BJ (cell line): Measurements from ENCODE around the gene SERPINA6. TPM values are rescaled to one million over a fixed set of nuclear protein-coding genes. Genes with fewer than 3 reads are reported as not detected.
"Not testable (repeated sequence)": the region's sequence is repeated elsewhere in the genome, so short reads cannot be mapped to it uniquely, and the experiment has no call there.

ENCODE experiments used
- CTCF ChIA-PET: fragments of 350-600 bp; formaldehyde crosslinking; extraction: SDS; loops from one replicate; lab custom pipeline; 2021; ENCODE audit warnings: antibody characterized with exemption, inconsistent platforms; lab: Yijun Ruan, JAX
- POLR2A ChIA-PET: fragments of 300-600 bp; sonication (Branson Sonifier 250); formaldehyde crosslinking; extraction: SDS; loops from one replicate; lab custom pipeline; 2021; ENCODE audit warnings: antibody characterized with exemption; lab: Charles Lee
- DNase-seq: peaks from one replicate; pipeline ENCODE4 v3.0.0-alpha.2; 2011; ENCODE audit warnings: low read depth
- H3K27me3 ChIP-seq: 2 replicates; pipeline ENCODE4 v1.6.0; 2011; ENCODE audit warnings: low read length; ENCODE audit not compliant: control insufficient read depth, insufficient read depth
- H3K36me3 ChIP-seq: 2 replicates; pipeline ENCODE4 v1.5.1; 2011; ENCODE audit warnings: low read length; ENCODE audit not compliant: control insufficient read depth, insufficient read depth
- H3K4me3 ChIP-seq: 2 replicates; pipeline ENCODE4 v1.5.1; 2011; ENCODE audit warnings: low read depth, mild to moderate bottlenecking, control low read depth, low read length
- CTCF ChIP-seq: IDR thresholded peaks from 2 replicates; pipeline ENCODE4 v1.5.1; 2011; ENCODE audit warnings: low read depth, mild to moderate bottlenecking, control low read depth, inconsistent platforms, low read length, moderate library complexity; ENCODE audit not compliant: insufficient read depth
- polyA plus RNA-seq: library from polyadenylated mRNA; depleted of rRNA; stranded (reverse); fragments of >200 nt; gene quantifications from 2 replicates; pipeline ENCODE4 v1.2.3, GENCODE V29; 2011

The SERPINA6 gene
- polyA plus RNA-seq, 1 experiment = not detected

- no peak for TF ChIP-seq CTCF
- Histone ChIP-seq H3K4me3 (no peak overlapping the region), H3K36me3 (no peaks in the 10 kb centered on the region), H3K27me3 (no peaks in the 10 kb centered on the region)
- DNase-seq = no peak
- CTCF ChIA-PET = interaction anchor here (0.9 to 2.0 kb wide), 2 partner anchors 24 to 64 kb away, joined by 4 to 5 read pairs; no protein-coding TSS in a partner anchor
- POLR2A ChIA-PET = no interaction called here
These were observed 26.1 kb upstream of the SERPINA6 start for GRCh38 chr14:94349276-94349675.

GRCh38 chr14:94348836-94349235 lies 25.7 kb upstream of the SERPINA6 start:
- POLR2A ChIA-PET = no interaction called here

GRCh38 chr14:94346841-94347240 lies 23.7 kb upstream of the SERPINA6 start:
- no peak for DNase-seq
- POLR2A ChIA-PET = no interaction called here
- no peak overlapping the region for H3K4me3 ChIP-seq
- no peak for TF ChIP-seq CTCF
- H3K36me3 ChIP-seq = no peaks in the 10 kb centered on the region
- CTCF ChIA-PET = interaction anchor here (0.9 to 1.7 kb wide), 2 partner anchors 12 to 139 kb away, joined by 5 read pairs; no protein-coding TSS in a partner anchor
- H3K27me3 ChIP-seq = no peaks in the 10 kb centered on the region

More at GRCh38 chr14:94348836-94349235, 25.7 kb upstream of the SERPINA6 start:
- Histone ChIP-seq H3K36me3 (no peaks in the 10 kb centered on the region), H3K27me3 (no peaks in the 10 kb centered on the region), H3K4me3 (no peak overlapping the region)
- no peak for DNase-seq
- TF ChIP-seq CTCF = no peak
- CTCF ChIA-PET = interaction anchor here (0.9 to 1.3 kb wide), 2 partner anchors 18 to 24 kb away, joined by 4 read pairs; partner anchors contain the start of gene SERPINA2

- CTCF ChIA-PET = interaction anchor here (0.9 to 1.7 kb wide), 2 partner anchors 11 to 140 kb away, joined by 5 read pairs; no protein-coding TSS in a partner anchor
- H3K27me3 ChIP-seq, H3K4me3 ChIP-seq, POLR2A ChIA-PET, H3K36me3 ChIP-seq, DNase-seq: not testable (repeated sequence)
These were observed 23.1 kb upstream of the SERPINA6 start for GRCh38 chr14:94346065-94346786.

- Histone ChIP-seq H3K27me3 (no peaks in the 10 kb centered on the region), H3K4me3 (no peak overlapping the region), H3K36me3 (no peaks in the 10 kb centered on the region)
- CTCF ChIA-PET = interaction anchor here (1.9 kb wide), 1 partner anchor 141 kb away, joined by 7 read pairs; no protein-coding TSS in a partner anchor
- POLR2A ChIA-PET = no interaction called here
- no peak for TF ChIP-seq CTCF
- peak; percentile 82 for DNase-seq
These were observed 22.4 kb upstream of the SERPINA6 start for GRCh38 chr14:94345344-94346064.
